SK-N-SH treated with all-trans-retinoic acid at 6 μM for 48 hours (cell line): ENCODE data around the gene NOTCH3.

Experiments used
- ATAC-seq: fragments of 200-7000 bp; cut with Tn5 transposase; 3 replicates; pipeline ENCODE4 v1.9.1; 2020; ENCODE audit warnings: mild to moderate bottlenecking, moderate library complexity
- BACH2 ChIP-seq: fragments of 250-450 bp; sonication (Bioruptor Pico); IDR thresholded peaks from 2 replicates; pipeline ENCODE4 v1.9.0; 2021; ENCODE audit warnings: mild to moderate bottlenecking, borderline replicate concordance
- CSDC2 ChIP-seq: fragments of 250-450 bp; sonication (Bioruptor Pico); IDR thresholded peaks from 2 replicates; pipeline ENCODE4 v1.5.0; 2020; ENCODE audit warnings: mild to moderate bottlenecking, moderate library complexity
- ESRRG ChIP-seq: fragments of 250-450 bp; sonication (Bioruptor Pico); IDR thresholded peaks from 2 replicates; pipeline ENCODE4 v1.6.1; 2021; ENCODE audit warnings: mild to moderate bottlenecking
- GLIS3 ChIP-seq: fragments of 250-450 bp; sonication (Bioruptor Pico); IDR thresholded peaks from 2 replicates; pipeline ENCODE4 v1.5.0; 2020; ENCODE audit warnings: mild to moderate bottlenecking, moderate library complexity
- ISL1 ChIP-seq: fragments of 250-450 bp; sonication (Bioruptor Pico); IDR thresholded peaks from 2 replicates; pipeline ENCODE4 v2.1.2; 2022; ENCODE audit warnings: mild to moderate bottlenecking, moderate library complexity
- OSR1 ChIP-seq: fragments of 250-450 bp; sonication (Bioruptor Pico); IDR thresholded peaks from 2 replicates; pipeline ENCODE4 v1.8.0; 2022; ENCODE audit warnings: moderate library complexity, mild to moderate bottlenecking, inconsistent platforms
- PPARA ChIP-seq: fragments of 250-450 bp; sonication (Bioruptor Pico); IDR thresholded peaks from 2 replicates; pipeline ENCODE4 v1.5.0; 2020; ENCODE audit warnings: mild to moderate bottlenecking, borderline replicate concordance
- RARB ChIP-seq: fragments of 250-450 bp; sonication (Bioruptor Pico); IDR thresholded peaks from 2 replicates; pipeline ENCODE4 v1.8.0; 2021; ENCODE audit warnings: mild to moderate bottlenecking, moderate library complexity
- SNAI2 ChIP-seq: fragments of 250-450 bp; sonication (Bioruptor Pico); IDR thresholded peaks from 2 replicates; pipeline ENCODE4 v1.5.0; 2020; ENCODE audit warnings: mild to moderate bottlenecking, moderate library complexity
- TCF4 ChIP-seq: fragments of 250-450 bp; sonication (Bioruptor Pico); IDR thresholded peaks from 2 replicates; pipeline ENCODE4 v1.8.0; 2021; ENCODE audit warnings: mild to moderate bottlenecking, moderate library complexity, borderline replicate concordance
- TOX ChIP-seq: fragments of 250-450 bp; sonication (Bioruptor Pico); IDR thresholded peaks from 2 replicates; pipeline ENCODE4 v1.8.0; 2021; ENCODE audit warnings: mild to moderate bottlenecking, moderate library complexity, borderline replicate concordance
- ZC3H10 ChIP-seq: fragments of 250-450 bp; sonication (Bioruptor Pico); IDR thresholded peaks from 2 replicates; pipeline ENCODE4 v1.5.1; 2021; ENCODE audit warnings: mild to moderate bottlenecking, moderate library complexity
- ZFP3 ChIP-seq: fragments of 250-450 bp; sonication (Bioruptor Pico); IDR thresholded peaks from 2 replicates; pipeline ENCODE4 v1.5.0; 2020; ENCODE audit warnings: mild to moderate bottlenecking, moderate library complexity
- ZFP30 ChIP-seq: fragments of 450-650 bp; formaldehyde crosslinking; IDR thresholded peaks from 2 replicates; pipeline ENCODE4 v1.5.0; 2022; ENCODE audit warnings: mild to moderate bottlenecking, moderate library complexity
- ZNF565 ChIP-seq: fragments of 450-650 bp; formaldehyde crosslinking; conservative IDR thresholded peaks from 2 replicates; pipeline ENCODE4 v1.5.0; 2020; ENCODE audit warnings: low read depth, mild to moderate bottlenecking, moderate library complexity
- ZNF70 ChIP-seq: fragments of 450-650 bp; formaldehyde crosslinking; IDR thresholded peaks from 2 replicates; pipeline ENCODE4 v1.5.0; 2020; ENCODE audit warnings: mild to moderate bottlenecking, moderate library complexity
- TF ChIP-seq, protein P1 (sequence below): fragments of 250-450 bp; sonication (Bioruptor Pico); IDR thresholded peaks from 2 replicates; pipeline ENCODE4 v1.8.0; 2021; ENCODE audit warnings: low read depth, mild to moderate bottlenecking, moderate library complexity, borderline replicate concordance
- TF ChIP-seq, protein P2 (sequence below): fragments of 250-450 bp; sonication (Bioruptor Pico); IDR thresholded peaks from 2 replicates; pipeline ENCODE4 v1.5.0; 2020; ENCODE audit warnings: mild to moderate bottlenecking, moderate library complexity
- TF ChIP-seq, protein P3 (sequence below): fragments of 250-450 bp; sonication (Bioruptor Pico); IDR thresholded peaks from 2 replicates; pipeline ENCODE4 v1.8.0; 2020; ENCODE audit warnings: mild to moderate bottlenecking, moderate library complexity, borderline replicate concordance
- TF ChIP-seq, protein P4 (sequence below): fragments of 250-450 bp; sonication (Bioruptor Pico); IDR thresholded peaks from 2 replicates; pipeline ENCODE4 v1.5.1; 2020; ENCODE audit warnings: low read depth, mild to moderate bottlenecking, moderate library complexity

NOTCH3 gene

DNA sequence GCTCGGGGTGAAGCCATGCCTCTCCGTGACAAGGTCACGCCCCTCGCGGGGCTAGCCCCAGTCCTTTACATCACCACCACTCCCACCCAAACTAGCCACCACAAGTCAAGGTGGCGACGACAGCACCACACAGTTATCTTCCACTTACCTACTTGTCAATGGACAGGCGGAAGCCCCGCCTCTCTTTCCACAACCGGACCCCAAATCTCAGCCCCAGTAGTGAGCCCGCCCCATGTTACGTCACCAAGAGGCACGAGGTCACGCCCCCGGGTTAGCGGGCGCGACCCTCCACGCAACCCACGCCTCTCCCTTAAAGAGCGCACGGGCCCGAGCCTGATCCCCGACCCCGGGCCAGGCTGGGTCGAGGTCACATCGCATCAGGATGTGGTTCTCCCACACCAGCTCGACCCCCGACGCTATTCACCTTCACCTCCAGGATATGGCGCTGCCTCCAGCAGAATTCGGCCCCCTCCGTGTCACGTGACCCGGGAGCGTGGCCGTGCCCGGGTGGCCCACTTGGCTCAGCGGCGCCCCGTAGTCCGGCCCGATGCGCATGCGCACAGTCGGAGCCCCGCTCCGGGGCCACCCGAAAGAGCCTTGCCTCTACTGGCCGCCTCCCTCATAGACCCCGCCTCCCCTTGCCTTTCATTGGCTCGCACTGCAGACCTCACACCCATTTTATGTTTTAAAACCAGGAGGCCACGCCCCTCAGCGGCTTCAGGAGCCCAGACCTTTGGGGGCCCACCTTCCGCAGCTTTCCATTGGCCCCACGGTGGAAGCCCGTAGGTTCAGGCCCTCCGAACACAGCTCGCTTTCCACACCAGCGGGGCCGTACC, 75.3 kb downstream of the NOTCH3 start:
- ATAC-seq, result peak; percentile 92
- no peak for TF ChIP-seq ZC3H10 (CRISPR knock-in tag)
- TF ChIP-seq ISL1 (CRISPR knock-in tag), result no peak
- TF ChIP-seq, protein P1, sequence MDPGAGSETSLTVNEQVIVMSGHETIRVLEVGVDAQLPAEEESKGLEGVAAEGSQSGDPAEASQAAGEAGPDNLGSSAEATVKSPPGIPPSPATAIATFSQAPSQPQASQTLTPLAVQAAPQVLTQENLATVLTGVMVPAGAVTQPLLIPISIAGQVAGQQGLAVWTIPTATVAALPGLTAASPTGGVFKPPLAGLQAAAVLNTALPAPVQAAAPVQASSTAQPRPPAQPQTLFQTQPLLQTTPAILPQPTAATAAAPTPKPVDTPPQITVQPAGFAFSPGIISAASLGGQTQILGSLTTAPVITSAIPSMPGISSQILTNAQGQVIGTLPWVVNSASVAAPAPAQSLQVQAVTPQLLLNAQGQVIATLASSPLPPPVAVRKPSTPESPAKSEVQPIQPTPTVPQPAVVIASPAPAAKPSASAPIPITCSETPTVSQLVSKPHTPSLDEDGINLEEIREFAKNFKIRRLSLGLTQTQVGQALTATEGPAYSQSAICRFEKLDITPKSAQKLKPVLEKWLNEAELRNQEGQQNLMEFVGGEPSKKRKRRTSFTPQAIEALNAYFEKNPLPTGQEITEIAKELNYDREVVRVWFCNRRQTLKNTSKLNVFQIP (CRISPR knock-in tag), result no peak
- TF ChIP-seq ESRRG (CRISPR knock-in tag), result 0 out of 2 replicates have a peak, but pooled peaks have one; percentile 29
- no peak for TF ChIP-seq ZNF565 (CRISPR knock-in tag)
- TF ChIP-seq, protein P2, sequence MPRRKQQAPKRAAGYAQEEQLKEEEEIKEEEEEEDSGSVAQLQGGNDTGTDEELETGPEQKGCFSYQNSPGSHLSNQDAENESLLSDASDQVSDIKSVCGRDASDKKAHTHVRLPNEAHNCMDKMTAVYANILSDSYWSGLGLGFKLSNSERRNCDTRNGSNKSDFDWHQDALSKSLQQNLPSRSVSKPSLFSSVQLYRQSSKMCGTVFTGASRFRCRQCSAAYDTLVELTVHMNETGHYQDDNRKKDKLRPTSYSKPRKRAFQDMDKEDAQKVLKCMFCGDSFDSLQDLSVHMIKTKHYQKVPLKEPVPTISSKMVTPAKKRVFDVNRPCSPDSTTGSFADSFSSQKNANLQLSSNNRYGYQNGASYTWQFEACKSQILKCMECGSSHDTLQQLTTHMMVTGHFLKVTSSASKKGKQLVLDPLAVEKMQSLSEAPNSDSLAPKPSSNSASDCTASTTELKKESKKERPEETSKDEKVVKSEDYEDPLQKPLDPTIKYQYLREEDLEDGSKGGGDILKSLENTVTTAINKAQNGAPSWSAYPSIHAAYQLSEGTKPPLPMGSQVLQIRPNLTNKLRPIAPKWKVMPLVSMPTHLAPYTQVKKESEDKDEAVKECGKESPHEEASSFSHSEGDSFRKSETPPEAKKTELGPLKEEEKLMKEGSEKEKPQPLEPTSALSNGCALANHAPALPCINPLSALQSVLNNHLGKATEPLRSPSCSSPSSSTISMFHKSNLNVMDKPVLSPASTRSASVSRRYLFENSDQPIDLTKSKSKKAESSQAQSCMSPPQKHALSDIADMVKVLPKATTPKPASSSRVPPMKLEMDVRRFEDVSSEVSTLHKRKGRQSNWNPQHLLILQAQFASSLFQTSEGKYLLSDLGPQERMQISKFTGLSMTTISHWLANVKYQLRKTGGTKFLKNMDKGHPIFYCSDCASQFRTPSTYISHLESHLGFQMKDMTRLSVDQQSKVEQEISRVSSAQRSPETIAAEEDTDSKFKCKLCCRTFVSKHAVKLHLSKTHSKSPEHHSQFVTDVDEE (CRISPR knock-in tag), result 0 out of 2 replicates have a peak, but pooled peaks have one; percentile 33
- TF ChIP-seq CSDC2 (CRISPR knock-in tag), result 0 out of 2 replicates have a peak, but pooled peaks have one; percentile 50
- TF ChIP-seq SNAI2 (CRISPR knock-in tag), result no peak
- TF ChIP-seq, protein P3, sequence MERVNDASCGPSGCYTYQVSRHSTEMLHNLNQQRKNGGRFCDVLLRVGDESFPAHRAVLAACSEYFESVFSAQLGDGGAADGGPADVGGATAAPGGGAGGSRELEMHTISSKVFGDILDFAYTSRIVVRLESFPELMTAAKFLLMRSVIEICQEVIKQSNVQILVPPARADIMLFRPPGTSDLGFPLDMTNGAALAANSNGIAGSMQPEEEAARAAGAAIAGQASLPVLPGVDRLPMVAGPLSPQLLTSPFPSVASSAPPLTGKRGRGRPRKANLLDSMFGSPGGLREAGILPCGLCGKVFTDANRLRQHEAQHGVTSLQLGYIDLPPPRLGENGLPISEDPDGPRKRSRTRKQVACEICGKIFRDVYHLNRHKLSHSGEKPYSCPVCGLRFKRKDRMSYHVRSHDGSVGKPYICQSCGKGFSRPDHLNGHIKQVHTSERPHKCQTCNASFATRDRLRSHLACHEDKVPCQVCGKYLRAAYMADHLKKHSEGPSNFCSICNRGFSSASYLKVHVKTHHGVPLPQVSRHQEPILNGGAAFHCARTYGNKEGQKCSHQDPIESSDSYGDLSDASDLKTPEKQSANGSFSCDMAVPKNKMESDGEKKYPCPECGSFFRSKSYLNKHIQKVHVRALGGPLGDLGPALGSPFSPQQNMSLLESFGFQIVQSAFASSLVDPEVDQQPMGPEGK, result 0 out of 2 replicates have a peak, but pooled peaks have one; percentile 27
- TF ChIP-seq BACH2, result no peak
- no peak for TF ChIP-seq GLIS3
- no peak for TF ChIP-seq PPARA
- TF ChIP-seq TOX, result no peak
- no peak for TF ChIP-seq ZFP30 (CRISPR knock-in tag)
- TF ChIP-seq, all 23 proteins: peak for 4

DNA sequence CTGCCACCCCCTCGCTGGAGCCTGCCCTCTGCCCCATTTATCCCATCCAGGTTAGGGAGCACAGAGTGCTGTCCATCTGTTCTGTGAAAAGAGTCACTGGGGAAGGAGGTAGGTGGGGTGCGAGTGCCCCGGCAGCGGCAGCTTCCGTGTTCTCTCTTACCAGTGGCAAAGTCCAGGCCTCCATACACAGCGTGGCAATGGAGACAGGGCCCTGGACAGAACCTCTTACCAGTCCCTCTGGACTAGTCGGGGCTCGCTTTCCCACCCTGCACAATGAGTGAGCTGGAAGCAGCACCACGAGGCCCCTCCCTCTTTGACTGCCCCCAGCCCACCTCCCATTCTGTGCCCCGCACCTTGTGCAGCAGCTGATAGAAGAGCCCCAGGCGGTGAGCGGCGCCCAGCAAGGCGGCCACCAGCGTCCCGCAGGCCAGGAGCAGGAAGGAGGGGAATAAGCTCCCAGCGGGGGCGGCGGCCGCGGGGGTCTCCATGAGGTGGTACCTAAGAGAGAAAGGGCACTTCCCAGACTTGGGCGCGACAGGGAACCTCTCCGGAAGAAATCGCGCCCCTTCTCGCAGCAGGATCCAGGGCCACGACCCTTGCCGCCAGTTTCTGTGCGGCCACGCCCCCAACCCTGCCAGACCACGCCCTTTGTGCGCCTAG, 76.1 kb downstream of the NOTCH3 start:
- peak; percentile 22 for ATAC-seq
- TF ChIP-seq, protein P2 (CRISPR knock-in tag), result no peak
- TF ChIP-seq ESRRG (CRISPR knock-in tag) (no peak), ZNF70 (no peak), GLIS3 (no peak), SNAI2 (CRISPR knock-in tag) (no peak), BACH2 (no peak), ISL1 (CRISPR knock-in tag) (no peak), OSR1 (CRISPR knock-in tag) (no peak), ZC3H10 (CRISPR knock-in tag) (no peak), RARB (no peak), TCF4 (CRISPR knock-in tag) (no peak), TOX (no peak), ZNF565 (CRISPR knock-in tag) (no peak), ZFP3 (no peak), PPARA (no peak)
- TF ChIP-seq, protein P4, sequence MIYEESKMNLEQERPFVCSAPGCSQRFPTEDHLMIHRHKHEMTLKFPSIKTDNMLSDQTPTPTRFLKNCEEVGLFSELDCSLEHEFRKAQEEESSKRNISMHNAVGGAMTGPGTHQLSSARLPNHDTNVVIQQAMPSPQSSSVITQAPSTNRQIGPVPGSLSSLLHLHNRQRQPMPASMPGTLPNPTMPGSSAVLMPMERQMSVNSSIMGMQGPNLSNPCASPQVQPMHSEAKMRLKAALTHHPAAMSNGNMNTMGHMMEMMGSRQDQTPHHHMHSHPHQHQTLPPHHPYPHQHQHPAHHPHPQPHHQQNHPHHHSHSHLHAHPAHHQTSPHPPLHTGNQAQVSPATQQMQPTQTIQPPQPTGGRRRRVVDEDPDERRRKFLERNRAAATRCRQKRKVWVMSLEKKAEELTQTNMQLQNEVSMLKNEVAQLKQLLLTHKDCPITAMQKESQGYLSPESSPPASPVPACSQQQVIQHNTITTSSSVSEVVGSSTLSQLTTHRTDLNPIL (CRISPR knock-in tag), result no peak
- TF ChIP-seq, protein P1 (CRISPR knock-in tag), result no peak
- TF ChIP-seq, protein P3, result no peak
- TF ChIP-seq, all 23 proteins: peak for 0
